ENCODE results near the gene CPAMD8. TPM values are rescaled to one million over a fixed set of nuclear protein-coding genes. Genes with fewer than 3 reads are reported as not detected.
"Not testable (repeated sequence)": the region's sequence is repeated elsewhere in the genome, so short reads cannot be mapped to it uniquely, and the experiment has no call there.

Gene CPAMD8
- total RNA-seq, 4 donors from 2014 or later, result 4.7 to 39.6 (median 11.2) TPM

GRCh38 chr19:17002455-17002854 lies 24.2 kb downstream of the CPAMD8 start:
- DNase-seq (ENCODE audit: low spot score) (no peak), ATAC-seq (ENCODE audit: low FRiP score) (no peak)
- no peak for TF ChIP-seq CTCF (IDR thresholded peaks at IDR 0.05)

- ATAC-seq (ENCODE audit: low FRiP score) (no peak), DNase-seq (ENCODE audit: low spot score) (no peak)
- no peak for TF ChIP-seq CTCF (IDR thresholded peaks at IDR 0.05)
Observed at GRCh38 chr19:17001603-17002183, 24.9 kb downstream of the CPAMD8 start.

GRCh38 chr19:16998635-16999194 lies 27.9 kb downstream of the CPAMD8 start:
- ATAC-seq (ENCODE audit: low FRiP score) (no peak), DNase-seq (ENCODE audit: low spot score) (no peak)
- no peak for TF ChIP-seq CTCF (IDR thresholded peaks at IDR 0.05)

- not testable (repeated sequence) for ATAC-seq (ENCODE audit: low FRiP score); DNase-seq (ENCODE audit: low spot score)
Observed at GRCh38 chr19:16996838-16997490, 29.6 kb downstream of the CPAMD8 start.

GRCh38 chr19:16988661-16989060 lies 37.9 kb downstream of the CPAMD8 start:
- no peak for TF ChIP-seq CTCF (IDR thresholded peaks at IDR 0.05)
- DNase-seq (ENCODE audit: low spot score) (no peak), ATAC-seq (ENCODE audit: low FRiP score) (no peak)

- TF ChIP-seq CTCF (IDR thresholded peaks at IDR 0.05), result no peak
- DNase-seq (ENCODE audit: low spot score), result no peak
- no peak for ATAC-seq (ENCODE audit: low FRiP score)
Observed at GRCh38 chr19:16985403-16985802, 41.2 kb downstream of the CPAMD8 start.

- ATAC-seq (ENCODE audit: low FRiP score), result not testable (repeated sequence)
Observed at GRCh38 chr19:16982586-16982985, 44.0 kb downstream of the CPAMD8 start.

More at GRCh38 chr19:16982586-16982985, 44.0 kb downstream of the CPAMD8 start:
- DNase-seq (ENCODE audit: low spot score), result not testable (repeated sequence)

All from omental fat pad (tissue), 4 donors.